22Rv1 (cell line): ENCODE measurements around the gene CXorf38.

Source experiments
- H3K27ac ChIP-seq: fragments of 450-650 bp; 2 replicates; pipeline ENCODE4 v1.5.1; 2017
- ZFX ChIP-seq: fragments of 450-650 bp; IDR thresholded peaks from 2 replicates; pipeline ENCODE4 v1.6.1; 2017; ENCODE audit warnings: antibody characterized with exemption, borderline replicate concordance
- TF ChIP-seq, protein P1 (sequence below): fragments of 450-650 bp; IDR thresholded peaks from 2 replicates; pipeline ENCODE4 v1.5.1; 2017; ENCODE audit warnings: mild to moderate bottlenecking

CXorf38 gene

DNA sequence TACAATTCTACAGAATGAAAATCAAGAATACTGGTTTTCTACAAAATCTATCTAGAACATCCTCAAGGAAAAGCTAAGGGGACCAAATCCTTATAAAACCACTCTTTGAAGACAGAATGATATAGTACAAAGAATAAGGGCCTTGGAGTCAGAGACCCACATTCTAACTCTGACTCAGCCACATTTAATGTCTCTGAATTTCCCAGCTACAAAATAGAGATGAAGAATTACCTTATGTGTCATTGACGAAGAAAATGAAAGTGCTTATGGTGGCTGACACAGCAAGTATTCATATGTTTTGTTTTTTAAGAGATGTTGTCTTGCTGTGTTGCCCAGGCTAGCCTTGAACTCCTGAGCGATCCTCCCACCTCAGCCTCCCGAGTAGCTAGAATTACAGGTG is 35.9 kb upstream of the CXorf38 start:
- TF ChIP-seq ZFX = no peak
- TF ChIP-seq, protein P1, sequence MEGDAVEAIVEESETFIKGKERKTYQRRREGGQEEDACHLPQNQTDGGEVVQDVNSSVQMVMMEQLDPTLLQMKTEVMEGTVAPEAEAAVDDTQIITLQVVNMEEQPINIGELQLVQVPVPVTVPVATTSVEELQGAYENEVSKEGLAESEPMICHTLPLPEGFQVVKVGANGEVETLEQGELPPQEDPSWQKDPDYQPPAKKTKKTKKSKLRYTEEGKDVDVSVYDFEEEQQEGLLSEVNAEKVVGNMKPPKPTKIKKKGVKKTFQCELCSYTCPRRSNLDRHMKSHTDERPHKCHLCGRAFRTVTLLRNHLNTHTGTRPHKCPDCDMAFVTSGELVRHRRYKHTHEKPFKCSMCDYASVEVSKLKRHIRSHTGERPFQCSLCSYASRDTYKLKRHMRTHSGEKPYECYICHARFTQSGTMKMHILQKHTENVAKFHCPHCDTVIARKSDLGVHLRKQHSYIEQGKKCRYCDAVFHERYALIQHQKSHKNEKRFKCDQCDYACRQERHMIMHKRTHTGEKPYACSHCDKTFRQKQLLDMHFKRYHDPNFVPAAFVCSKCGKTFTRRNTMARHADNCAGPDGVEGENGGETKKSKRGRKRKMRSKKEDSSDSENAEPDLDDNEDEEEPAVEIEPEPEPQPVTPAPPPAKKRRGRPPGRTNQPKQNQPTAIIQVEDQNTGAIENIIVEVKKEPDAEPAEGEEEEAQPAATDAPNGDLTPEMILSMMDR = no peak
- no peak overlapping the region for H3K27ac ChIP-seq

DNA sequence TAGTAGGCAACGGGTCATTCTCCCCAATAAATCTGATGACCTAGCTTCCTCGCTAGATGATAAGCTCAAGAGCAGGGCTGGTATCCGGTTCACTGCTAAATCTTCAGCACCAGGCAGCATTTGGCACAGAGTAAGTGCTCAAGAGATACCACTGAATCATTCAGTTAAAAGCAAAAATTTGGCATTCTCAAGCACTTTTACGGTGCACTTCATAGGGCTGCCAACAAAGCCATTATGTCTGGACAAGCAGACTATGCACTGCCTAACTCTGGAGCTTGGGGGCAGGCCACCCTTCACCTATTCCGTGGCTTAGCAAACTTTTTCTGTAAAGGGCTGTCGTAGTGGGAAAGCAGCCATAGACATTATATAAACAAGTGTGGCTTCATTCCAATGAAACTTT is 23.8 kb upstream of the CXorf38 start:
- no peak for TF ChIP-seq ZFX
- TF ChIP-seq, protein P1 = no peak
- H3K27ac ChIP-seq = no peak overlapping the region

DNA sequence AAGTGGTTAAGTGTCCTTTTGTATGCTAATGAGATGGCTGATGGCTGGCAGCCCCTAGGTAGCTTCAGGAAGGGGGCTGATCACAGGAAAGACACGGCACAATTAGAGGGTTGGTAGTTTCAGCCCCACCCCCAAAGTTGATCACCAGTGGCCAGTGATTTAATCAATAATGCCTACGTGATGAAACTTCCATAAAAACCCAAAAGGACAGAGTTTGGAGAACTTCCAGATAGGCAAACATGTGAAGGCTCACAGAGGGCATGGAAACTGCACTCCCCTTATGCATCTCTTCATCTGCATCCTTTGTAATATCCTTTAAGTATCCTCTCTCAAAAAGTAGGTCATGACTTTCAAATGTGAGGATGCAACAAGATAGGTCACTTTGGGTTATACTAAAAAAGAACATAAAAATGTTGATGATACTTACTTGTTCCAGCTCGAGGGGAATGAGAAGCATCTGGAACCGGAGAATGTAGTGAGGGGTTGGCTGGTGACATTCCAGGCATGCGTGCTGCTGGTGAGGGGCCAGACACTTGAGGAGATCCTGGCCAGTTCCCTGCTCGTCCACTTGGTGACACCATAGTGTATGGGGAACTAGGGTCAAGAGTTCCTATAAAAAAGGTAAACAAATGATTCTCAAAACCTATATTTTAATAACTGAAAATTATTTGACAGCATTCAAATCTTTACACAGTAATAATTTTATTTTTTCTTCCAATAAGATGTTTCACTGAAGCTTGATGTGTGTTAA is 16.7 kb upstream of the CXorf38 start:
- TF ChIP-seq, protein P1 = no peak
- no peak for TF ChIP-seq ZFX
- H3K27ac ChIP-seq = no peak overlapping the region

DNA sequence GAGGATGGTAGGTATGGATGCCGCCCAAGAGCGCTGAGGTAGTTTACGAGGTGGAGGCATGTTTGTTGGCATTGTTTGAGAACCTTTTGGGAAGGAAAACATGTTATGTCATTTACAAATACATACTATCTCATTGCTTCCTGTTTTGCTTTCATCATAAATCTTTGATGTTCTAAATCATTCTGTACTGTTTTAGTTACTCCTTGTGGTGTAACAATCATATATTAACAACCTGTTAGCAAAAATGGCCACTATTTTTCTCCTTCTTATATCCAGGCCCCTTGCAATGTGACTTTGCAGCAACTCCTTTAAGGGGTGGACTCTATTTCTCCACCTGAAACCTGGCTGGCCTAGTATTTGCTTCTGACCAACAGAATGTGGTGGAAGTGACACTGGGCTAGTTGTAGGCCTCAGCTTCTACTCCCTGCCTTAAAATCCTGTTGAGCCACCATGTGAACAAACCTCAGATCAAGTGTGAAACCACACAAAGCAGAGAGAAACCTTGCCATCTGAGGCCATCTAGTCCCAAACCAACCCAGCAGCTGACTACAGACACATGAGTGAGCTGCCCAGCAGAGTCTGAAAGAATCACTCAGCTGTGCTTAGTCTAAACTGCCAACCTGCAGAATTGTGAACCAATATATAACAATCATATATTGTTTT is 15.8 kb upstream of the CXorf38 start:
- H3K27ac ChIP-seq = no peak overlapping the region
- TF ChIP-seq, protein P1 = no peak
- TF ChIP-seq ZFX = no peak

DNA sequence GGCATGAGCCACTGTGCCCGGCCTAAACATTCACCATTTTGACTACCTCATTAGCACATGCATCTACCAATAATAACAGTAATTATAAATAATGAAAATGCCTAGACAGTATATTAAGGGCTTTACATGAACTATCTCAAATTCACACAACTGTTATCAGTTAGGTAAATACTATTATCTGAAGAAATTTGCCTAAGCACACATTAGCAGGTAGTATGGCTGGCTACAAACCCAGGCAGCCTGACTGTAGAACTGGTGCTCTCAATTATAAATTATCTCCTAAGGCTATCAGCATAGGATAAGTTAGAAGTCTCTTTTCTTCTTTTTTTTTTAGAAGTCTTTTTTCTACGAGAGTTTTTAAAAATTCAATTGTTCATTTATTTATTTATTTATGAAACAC is 14.1 kb upstream of the CXorf38 start:
- no peak overlapping the region for H3K27ac ChIP-seq
- no peak for TF ChIP-seq ZFX
- TF ChIP-seq, protein P1 = no peak

DNA sequence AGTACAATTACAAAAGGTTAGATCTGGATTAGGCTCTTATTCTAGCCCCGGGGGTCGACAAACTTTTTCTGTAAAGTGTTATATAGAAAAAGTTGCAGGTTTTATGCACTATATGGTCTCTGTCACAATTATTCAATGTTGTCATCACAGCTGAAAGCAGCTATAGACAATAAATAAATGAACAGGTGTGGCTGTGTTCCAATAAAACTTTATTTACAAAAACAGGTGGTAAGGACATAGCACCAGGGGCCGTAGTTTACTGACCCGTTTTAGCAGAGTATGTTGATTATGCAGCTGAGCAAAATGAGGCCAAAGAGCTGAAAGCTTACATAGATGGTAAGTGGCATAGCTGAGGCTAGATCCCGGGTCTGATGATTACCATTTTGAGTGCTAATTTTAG is 13.0 kb upstream of the CXorf38 start:
- no peak for TF ChIP-seq ZFX
- TF ChIP-seq, protein P1 = no peak
- H3K27ac ChIP-seq = no peak overlapping the region

DNA sequence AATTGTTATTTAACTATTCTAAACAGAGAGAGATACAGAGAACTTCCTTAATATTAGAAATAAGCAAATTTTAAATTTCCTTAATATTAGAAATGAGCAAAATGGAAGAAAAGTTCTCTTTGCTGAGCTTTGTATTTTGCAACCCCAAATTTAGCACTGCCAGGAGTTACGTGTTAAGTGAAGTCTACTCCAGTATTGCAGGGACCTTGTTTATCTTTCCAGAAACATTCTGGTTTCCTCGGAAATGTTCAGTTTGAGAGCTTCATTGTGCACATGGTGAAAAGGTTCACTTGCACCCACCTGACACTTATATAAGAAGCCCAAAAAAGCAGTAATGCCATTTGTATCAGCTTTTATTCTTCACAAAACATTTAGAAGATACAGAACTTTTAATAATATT is 6.2 kb upstream of the CXorf38 start:
- H3K27ac ChIP-seq = no peak overlapping the region
- TF ChIP-seq ZFX = no peak
- TF ChIP-seq, protein P1 = no peak
